ENCODE data around the gene BUB1. TPM values are rescaled to one million over a fixed set of nuclear protein-coding genes. Genes with fewer than 3 reads are reported as not detected.

BUB1 gene
- total RNA-seq, 4 donors from 2014 or later: 1.3 to 15.1 (median 4.0) TPM

- no peak overlapping the region for H3K27ac ChIP-seq
- 100% methylated on average over 1 of the region's 1 CpG for WGBS, 2 donors (ENCODE audit: low coverage in 1 of 2)
- H3K4me1 ChIP-seq: peaks cover 0 to 12% (median 6%) of the 10 kb centered on the region in 4 donors
- no peak overlapping the region for H3K4me3 ChIP-seq
- H3K27me3 ChIP-seq: no peaks in the 10 kb centered on the region
- in situ Hi-C loops (cut with MboI; ENCODE audit: low pct_ligation_motif_present in 1 of 4, low pct_unique_long_range_greater_than_20kb in 1 of 4, low sequenced_read_pairs in 3 of 4): no loop called here
- DNase-seq: no peak
- H3K36me3 ChIP-seq: no peaks in the 10 kb centered on the region
- peaks cover 6 to 8% of the 10 kb centered on the region in 2 donors for H3K9me3 ChIP-seq
- TF ChIP-seq POLR2A (IDR thresholded peaks at IDR 0.05): no peak
- TF ChIP-seq POLR2AphosphoS5 (IDR thresholded peaks at IDR 0.05): no peak
- no peak for TF ChIP-seq CTCF (IDR thresholded peaks at IDR 0.05)
- TF ChIP-seq EP300 (IDR thresholded peaks at IDR 0.05; ENCODE audit: low read depth): no peak
- intact Hi-C loops (cut with DNase I; ENCODE audit: low total_unique reads): no loop called here
Measured at GRCh38 chr2:110682872-110683271, 5.0 kb upstream of the BUB1 start.

- 90 to 93% methylated on average over 2 to 10 of the region's 10 CpGs for WGBS, 2 donors (ENCODE audit: low coverage in 1 of 2)
- no peak for DNase-seq
- no peaks in the 10 kb centered on the region for H3K36me3 ChIP-seq
- H3K27ac ChIP-seq: no peak overlapping the region
- no peak for TF ChIP-seq CTCF (IDR thresholded peaks at IDR 0.05)
- TF ChIP-seq POLR2A (IDR thresholded peaks at IDR 0.05): no peak
- TF ChIP-seq EP300 (IDR thresholded peaks at IDR 0.05; ENCODE audit: low read depth): no peak
- no peak for TF ChIP-seq POLR2AphosphoS5 (IDR thresholded peaks at IDR 0.05)
- intact Hi-C loops (cut with DNase I; ENCODE audit: low total_unique reads) (no loop called here), in situ Hi-C loops (cut with MboI; ENCODE audit: low pct_ligation_motif_present in 1 of 4, low pct_unique_long_range_greater_than_20kb in 1 of 4, low sequenced_read_pairs in 3 of 4) (no loop called here)
- H3K4me1 ChIP-seq: peaks cover 0 to 17% (median 11%) of the 10 kb centered on the region in 4 donors
- no peaks in the 10 kb centered on the region for H3K27me3 ChIP-seq
- H3K4me3 ChIP-seq: no peak overlapping the region
- peaks cover 3% of the 10 kb centered on the region in 2 donors for H3K9me3 ChIP-seq
Measured at GRCh38 chr2:110682267-110682666, 4.4 kb upstream of the BUB1 start.

- peaks cover 0 to 24% (median 15%) of the 10 kb centered on the region in 4 donors for H3K4me1 ChIP-seq
- intact Hi-C loops (cut with DNase I; ENCODE audit: low total_unique reads): no loop called here
- H3K27ac ChIP-seq: no peak overlapping the region
- no peaks in the 10 kb centered on the region for H3K36me3 ChIP-seq
- H3K9me3 ChIP-seq: no peaks in the 10 kb centered on the region
- in situ Hi-C loops (cut with MboI; ENCODE audit: low pct_ligation_motif_present in 1 of 4, low pct_unique_long_range_greater_than_20kb in 1 of 4, low sequenced_read_pairs in 3 of 4): no loop called here
- DNase-seq: no peak
- no peaks in the 10 kb centered on the region for H3K27me3 ChIP-seq
- WGBS, 2 donors (ENCODE audit: low coverage in 1 of 2): 91 to 94% methylated on average over 7 of the region's 7 CpGs
- no peak overlapping the region for H3K4me3 ChIP-seq
- TF ChIP-seq EP300 (IDR thresholded peaks at IDR 0.05; ENCODE audit: low read depth) (no peak), POLR2AphosphoS5 (IDR thresholded peaks at IDR 0.05) (no peak), POLR2A (IDR thresholded peaks at IDR 0.05) (no peak), CTCF (IDR thresholded peaks at IDR 0.05) (no peak)
Measured at GRCh38 chr2:110680709-110681108, 2.8 kb upstream of the BUB1 start.

GRCh38 chr2:110679865-110680264, 2.0 kb upstream of the BUB1 start:
- in situ Hi-C loops (cut with MboI; ENCODE audit: low pct_ligation_motif_present in 1 of 4, low pct_unique_long_range_greater_than_20kb in 1 of 4, low sequenced_read_pairs in 3 of 4): no loop called here
- Histone ChIP-seq H3K27me3 (no peaks in the 10 kb centered on the region), H3K9me3 (no peaks in the 10 kb centered on the region), H3K4me3 (no peak overlapping the region), H3K36me3 (no peaks in the 10 kb centered on the region), H3K4me1 (peaks cover 0 to 28% (median 15%) of the 10 kb centered on the region in 4 donors), H3K27ac (no peak overlapping the region)
- no peak for DNase-seq
- WGBS, 2 donors (ENCODE audit: low coverage in 1 of 2): 94% methylated on average over 12 of the region's 12 CpGs; no CpG with 5 or more reads in 1 of the 2 donors
- TF ChIP-seq CTCF (IDR thresholded peaks at IDR 0.05): no peak
- TF ChIP-seq POLR2A (IDR thresholded peaks at IDR 0.05): no peak
- no peak for TF ChIP-seq EP300 (IDR thresholded peaks at IDR 0.05; ENCODE audit: low read depth)
- no peak for TF ChIP-seq POLR2AphosphoS5 (IDR thresholded peaks at IDR 0.05)
- intact Hi-C loops (cut with DNase I; ENCODE audit: low total_unique reads): no loop called here
